HG03521 (cell line): ENCODE measurements around the gene TBKBP1.
A peak's percentile ranks its signal among the peaks of the same experiment; 100 is the strongest.

Source experiments
- ATAC-seq: cut with Tn5 transposase; IDR thresholded peaks from one replicate; pipeline ENCODE4 v1.9.1; 2021; ENCODE audit warnings: mild to moderate bottlenecking, moderate library complexity; ENCODE audit not compliant: unreplicated experiment

The TBKBP1 gene, protein sequence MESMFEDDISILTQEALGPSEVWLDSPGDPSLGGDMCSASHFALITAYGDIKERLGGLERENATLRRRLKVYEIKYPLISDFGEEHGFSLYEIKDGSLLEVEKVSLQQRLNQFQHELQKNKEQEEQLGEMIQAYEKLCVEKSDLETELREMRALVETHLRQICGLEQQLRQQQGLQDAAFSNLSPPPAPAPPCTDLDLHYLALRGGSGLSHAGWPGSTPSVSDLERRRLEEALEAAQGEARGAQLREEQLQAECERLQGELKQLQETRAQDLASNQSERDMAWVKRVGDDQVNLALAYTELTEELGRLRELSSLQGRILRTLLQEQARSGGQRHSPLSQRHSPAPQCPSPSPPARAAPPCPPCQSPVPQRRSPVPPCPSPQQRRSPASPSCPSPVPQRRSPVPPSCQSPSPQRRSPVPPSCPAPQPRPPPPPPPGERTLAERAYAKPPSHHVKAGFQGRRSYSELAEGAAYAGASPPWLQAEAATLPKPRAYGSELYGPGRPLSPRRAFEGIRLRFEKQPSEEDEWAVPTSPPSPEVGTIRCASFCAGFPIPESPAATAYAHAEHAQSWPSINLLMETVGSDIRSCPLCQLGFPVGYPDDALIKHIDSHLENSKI

GRCh38 chr17:47693731-47694580 lies at the start of gene TBKBP1:
TBKBP1 (plus strand) TSS chr17:47694161; CDS start chr17:47696113, 1,952 bp downstream.
- ATAC-seq, result no peak

- no peak for ATAC-seq
Observed at GRCh38 chr17:47644324-47644723, 49.6 kb upstream of the TBKBP1 start.

DNA sequence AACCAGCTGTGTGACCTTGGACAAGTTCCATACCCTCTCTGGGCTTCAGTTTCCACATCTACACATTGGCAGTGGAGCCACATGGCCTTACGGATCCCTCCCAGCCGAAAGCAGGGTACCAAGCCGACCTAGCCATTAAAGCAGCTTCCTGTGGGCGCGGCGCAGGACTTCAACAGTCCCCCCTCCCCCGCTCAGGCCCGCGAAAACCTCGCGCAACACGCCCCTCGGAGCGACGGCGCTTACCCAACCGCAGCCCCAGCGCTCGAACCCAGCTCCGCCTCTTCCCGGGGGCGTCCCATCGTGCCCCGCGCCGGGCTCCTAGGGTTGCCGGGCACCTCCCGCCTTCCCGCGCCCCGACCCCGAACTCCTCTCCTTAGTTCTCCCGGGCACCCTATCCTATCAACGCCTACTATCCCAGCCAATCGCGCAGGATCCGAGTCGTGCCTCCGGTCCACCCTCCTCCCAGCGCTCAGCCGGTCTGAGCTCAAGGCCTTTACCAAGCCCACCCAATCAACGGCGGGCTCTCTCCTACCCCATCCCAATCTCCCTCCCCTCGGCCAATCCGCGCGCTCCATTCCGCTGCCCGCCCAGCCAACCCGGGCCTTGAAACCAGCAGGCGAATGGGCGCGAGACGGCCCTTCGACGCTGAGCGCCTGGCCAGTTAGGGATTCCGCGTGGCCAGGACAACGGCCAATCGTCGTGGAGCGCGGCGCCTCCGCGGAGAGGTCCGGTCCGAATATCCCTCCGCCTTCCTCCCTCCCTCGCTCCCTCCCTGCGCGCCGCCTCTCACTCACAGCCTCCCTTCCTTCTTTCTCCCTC lies 44.6 kb upstream of the TBKBP1 start, which contains the start of gene KPNB1:
Gene KPNB1 (plus strand): TSS at position 767 of the 819 bp plus-strand sequence. CDS start 326 bp downstream, outside the sequence.
- peak; percentile 75 for ATAC-seq

DNA sequence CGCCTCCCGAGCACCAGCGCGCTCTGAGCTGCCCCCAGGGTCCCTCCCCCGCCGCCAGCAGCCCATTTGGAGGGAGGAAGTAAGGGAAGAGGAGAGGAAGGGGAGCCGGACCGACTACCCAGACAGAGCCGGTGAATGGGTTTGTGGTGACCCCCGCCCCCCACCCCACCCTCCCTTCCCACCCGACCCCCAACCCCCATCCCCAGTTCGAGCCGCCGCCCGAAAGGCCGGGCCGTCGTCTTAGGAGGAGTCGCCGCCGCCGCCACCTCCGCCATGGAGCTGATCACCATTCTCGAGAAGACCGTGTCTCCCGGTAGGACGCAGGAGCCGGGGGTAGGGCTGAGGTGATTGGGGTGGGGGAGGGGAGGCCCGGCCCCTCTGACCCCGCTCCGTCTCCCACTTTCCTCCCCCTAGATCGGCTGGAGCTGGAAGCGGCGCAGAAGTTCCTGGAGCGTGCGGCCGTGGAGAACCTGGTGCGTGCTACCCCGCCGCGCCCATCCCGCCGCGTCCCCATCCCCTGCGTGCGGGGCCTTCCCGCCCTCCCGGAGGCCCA lies 43.9 kb upstream of the TBKBP1 start:
- no peak for ATAC-seq

DNA sequence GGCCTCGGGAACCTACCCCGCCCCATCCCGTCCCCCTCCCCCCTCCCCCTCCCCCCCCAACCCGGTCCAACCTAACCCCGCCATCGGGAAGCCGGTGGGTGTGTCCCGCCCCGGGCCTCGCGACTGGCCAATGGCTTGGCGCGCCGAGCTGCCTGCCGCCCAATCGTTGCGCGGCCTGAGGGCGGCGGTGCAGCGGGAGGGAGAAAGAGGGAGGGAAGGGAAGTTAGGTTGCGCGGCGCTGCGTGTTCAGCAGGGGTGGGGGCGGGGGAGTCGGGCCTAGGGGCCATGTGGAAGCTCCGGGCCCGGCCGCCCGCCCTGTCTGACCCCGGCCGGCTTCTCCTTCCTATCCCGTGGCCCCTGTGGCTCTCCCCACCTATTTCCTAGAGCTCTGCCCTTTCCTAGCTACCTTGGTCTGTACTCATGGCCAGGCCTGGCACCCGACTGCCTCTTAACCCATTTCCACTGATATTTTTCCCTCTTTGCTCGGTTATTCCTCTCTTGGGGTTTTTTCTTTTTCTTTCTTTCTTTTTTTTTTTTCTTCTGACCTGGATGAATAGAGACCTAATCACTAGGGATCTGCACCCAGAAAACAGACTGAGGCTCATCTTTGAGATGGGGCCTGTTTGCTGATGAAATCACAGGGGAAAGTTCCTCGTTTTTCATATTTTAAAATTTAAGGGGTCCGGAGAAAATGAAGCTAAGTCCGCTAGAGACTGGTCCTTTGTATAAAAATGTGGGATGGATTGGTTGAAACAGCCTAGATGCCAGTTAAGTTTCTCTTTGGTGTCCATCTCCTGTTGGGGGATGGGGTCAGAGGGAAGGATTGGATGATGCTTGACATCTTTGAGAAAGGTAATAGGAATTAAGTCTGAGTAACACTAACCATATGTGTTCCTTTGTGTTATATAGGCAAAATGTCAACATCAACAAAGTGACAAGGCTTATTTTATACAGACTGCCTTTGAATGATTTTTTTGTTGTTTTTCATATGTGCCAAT lies 43.1 kb upstream of the TBKBP1 start:
- peak; percentile 49 for ATAC-seq

- no peak for ATAC-seq
Observed at GRCh38 chr17:47651704-47652103, 42.3 kb upstream of the TBKBP1 start.

DNA sequence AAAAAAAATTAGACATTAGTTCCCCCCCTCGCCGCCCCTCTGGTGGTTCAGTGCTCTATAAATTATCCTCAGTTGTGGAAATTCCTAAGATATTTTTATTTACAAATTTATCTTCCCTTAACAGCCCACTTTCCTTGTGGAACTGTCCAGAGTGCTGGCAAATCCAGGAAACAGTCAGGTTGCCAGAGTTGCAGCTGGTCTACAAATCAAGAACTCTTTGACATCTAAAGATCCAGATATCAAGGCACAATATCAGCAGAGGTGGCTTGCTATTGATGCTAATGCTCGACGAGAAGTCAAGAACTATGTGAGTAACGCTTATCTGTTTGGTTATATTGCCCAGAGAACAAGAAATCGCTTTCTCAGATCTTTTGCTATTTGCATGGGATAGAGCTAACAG lies 41.4 kb upstream of the TBKBP1 start:
- no peak for ATAC-seq

GRCh38 chr17:47653442-47653841 lies 40.5 kb upstream of the TBKBP1 start:
- ATAC-seq, result no peak

- no peak for ATAC-seq
Observed at GRCh38 chr17:47654991-47655390, 39.0 kb upstream of the TBKBP1 start.

DNA sequence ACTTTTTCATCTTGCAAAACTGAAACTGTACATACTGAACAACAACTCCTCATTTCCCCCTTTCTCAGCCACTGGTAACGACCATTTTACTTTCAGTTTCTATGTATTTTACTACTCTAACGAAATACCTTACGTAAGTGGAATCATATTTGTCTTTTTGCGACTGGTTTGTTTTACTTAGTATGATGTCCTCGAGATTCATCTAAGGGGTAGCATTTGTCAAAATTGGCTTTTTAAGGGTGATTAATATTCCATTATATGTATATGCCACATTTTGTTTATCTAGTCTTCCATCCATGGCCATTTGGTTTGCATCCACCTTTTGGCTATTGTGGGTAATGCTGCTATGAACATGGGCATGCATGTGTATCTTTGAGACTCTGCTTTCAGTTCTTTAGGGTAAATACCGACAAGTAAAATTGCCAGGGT lies 33.9 kb upstream of the TBKBP1 start:
- peak; percentile 53 for ATAC-seq

DNA sequence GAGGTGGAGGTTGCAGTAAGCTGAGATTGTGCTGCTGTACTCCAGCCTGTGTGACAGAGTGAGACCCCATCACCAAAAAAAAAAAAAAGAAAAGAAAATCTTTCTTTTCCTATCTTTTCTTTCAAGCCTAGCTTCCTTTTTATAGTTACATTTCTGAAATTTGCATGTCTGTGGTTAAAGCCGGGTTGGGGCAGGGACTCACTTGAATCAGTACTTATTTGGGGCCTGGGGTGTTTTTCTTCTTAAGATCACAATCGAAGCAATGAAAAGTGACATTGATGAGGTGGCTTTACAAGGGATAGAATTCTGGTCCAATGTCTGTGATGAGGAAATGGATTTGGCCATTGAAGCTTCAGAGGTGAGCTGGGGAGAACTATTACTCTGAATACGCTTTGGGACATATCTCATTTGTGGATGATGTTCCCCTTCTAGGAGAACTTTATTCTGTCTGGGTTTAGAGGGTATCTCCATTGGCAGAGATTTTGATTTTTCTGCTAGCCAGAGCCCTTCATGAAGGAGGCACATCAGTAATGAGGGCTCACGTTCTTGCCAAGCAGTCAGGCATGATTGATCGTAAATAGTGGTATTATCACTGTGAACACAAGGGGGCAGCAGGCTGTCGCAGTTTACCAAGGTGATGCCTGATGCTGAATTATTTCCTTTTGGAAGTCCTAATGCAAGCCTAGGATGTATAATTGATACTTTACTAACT lies 29.9 kb upstream of the TBKBP1 start:
- no peak for ATAC-seq

DNA sequence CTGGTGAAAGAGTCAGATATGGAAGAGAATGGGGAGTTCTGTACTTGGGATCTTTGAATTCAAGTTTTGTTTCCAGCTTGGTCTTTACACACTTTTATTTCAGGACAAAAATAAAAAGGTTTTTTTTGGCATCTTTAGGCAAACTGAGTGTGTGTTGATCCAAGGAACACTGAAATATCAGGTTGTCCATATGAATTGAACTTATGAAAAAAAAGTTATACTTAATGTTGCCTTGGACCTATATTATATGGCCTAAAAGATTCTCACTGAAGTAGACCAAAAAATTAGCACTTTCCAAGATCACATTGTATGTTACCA lies 29.4 kb upstream of the TBKBP1 start:
- no peak for ATAC-seq

DNA sequence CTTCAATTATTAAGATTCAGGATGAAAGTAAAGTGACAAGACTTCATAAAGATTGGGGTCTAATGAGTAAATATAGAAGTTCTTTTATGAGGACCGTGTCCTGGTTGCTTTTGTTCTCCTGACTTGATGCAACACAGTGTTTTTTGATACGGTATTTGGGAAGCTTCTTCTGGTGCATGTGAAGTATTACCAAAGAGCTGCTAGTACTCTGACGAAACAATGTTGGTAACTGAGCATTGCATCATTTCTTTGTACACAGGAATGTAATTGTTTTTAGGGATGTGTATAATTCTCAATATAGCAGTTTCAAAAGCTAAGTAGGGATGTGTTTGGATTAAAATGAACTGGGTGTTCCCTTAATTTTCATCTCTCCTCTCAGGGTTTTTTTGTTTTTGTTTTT lies 28.3 kb upstream of the TBKBP1 start:
- ATAC-seq, result no peak

GRCh38 chr17:47669081-47669480 lies 24.9 kb upstream of the TBKBP1 start:
- ATAC-seq, result no peak

DNA sequence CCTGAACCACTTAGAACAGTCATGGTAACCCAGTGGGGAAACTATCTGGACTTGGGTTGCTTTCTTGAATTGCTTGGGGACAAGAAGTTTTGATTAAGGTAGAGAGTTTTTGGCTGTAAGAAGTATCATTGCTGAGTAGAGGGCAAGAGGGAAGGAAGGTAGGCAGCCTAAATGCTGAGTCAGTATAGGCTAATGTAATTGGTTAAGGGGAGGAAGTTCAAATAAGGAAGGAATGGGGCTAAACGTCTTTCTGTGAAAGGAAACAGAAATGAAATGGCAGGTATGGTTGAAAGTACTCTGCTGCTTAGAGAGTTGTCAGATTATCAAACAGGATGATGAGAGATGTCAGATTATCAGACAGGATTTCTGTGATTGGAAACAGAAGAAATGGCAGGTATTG lies 23.9 kb upstream of the TBKBP1 start:
- ATAC-seq, result no peak

DNA sequence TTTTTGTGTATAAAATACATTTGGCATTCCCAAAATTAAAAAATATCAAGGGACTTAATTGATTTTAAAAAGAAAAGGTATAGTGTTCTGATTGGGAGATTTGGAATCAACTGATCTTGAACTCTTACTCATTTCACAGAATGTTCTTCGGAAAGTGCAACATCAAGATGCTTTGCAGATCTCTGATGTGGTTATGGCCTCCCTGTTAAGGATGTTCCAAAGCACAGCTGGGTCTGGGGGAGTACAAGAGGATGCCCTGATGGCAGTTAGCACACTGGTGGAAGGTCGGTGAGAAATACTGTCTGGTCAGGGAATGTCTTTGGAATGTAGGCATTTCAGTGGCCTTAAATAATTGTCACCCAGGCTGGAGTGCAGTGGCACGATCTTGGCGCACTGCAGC lies 19.5 kb upstream of the TBKBP1 start:
- no peak for ATAC-seq

GRCh38 chr17:47675380-47676198 lies 18.4 kb upstream of the TBKBP1 start:
- no peak for ATAC-seq

- no peak for ATAC-seq
Observed at GRCh38 chr17:47676199-47676472, 17.8 kb upstream of the TBKBP1 start.
